ENCODE measurements around the gene NELL2.
"Not testable (repeated sequence)": the region's sequence is repeated elsewhere in the genome, so short reads cannot be mapped to it uniquely, and the experiment has no call there.

NELL2 gene

DNA sequence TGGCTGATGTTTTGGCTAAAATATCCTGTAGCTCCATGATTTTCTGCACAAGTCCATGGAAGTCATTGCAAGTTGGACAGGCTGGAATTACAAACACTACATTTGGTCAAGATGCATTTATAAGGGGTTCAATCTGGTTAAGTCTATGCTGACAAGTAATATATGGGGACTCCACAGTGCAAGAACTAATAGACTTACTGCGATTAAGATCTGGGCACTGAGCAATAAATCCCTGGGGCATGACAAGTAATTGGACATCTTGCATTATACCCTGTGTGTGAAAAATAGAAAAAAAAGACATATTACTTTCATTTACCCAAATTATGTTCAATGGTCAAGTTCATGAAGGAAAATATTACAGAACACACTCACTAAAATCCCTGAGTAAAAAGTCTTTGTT, 99.1 kb downstream of the NELL2 start:
- TF ChIP-seq ZNF274 (IDR thresholded peaks at IDR 0.05; ENCODE audit: low read depth, low read length): no peak
- no peak overlapping the region for H3K4me3 ChIP-seq (ENCODE audit: low read length)

DNA sequence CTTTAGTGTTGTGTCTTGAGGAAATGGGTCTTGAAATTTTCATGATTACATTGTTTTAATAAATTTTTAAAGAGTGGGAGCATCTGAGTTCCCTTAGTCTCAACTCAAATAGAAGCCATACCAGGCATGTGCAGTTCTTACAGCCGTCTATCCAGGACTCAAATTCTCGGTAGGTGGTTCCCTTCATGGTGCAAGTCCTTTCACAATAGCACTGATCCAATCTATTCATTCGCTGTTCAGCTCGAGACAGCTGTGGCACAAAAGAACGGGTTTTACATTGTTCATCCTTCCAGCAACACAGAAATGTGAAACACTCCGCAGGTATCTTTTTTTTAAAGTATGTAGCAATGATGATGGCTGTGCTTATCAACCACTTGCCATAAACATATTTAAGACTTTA, 100.2 kb downstream of the NELL2 start:
- no peak overlapping the region for H3K4me3 ChIP-seq (ENCODE audit: low read length)
- TF ChIP-seq ZNF274 (IDR thresholded peaks at IDR 0.05; ENCODE audit: low read depth, low read length): no peak

DNA sequence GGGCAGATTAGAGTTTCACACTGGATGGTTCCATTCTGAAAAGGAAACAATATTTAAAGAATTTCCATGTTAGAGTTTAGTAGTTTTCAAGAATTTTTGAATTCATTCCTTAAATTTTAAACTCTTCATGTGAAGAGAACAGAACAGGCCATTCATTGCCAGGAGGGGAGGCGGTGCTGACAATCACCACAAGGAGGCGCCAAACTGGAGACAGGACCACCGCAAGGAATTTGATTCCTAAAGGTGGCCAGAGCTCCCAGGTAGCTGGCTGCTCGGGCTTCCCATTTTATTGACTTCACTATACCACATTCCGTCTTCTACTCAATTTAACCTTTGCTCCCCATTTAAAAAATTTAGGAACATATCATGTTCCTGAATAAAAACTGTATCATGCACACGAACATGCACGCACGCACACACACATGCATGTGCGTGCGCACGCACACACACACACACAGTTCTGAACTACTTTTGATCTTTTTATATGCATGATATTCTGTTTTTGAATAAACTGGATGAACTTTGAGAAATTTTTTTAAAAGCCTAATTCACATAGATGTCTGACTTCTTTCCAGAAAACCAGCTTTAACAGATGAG, 101.2 kb downstream of the NELL2 start:
- TF ChIP-seq ZNF274 (IDR thresholded peaks at IDR 0.05; ENCODE audit: low read depth, low read length): no peak
- H3K4me3 ChIP-seq (ENCODE audit: low read length): no peak overlapping the region

DNA sequence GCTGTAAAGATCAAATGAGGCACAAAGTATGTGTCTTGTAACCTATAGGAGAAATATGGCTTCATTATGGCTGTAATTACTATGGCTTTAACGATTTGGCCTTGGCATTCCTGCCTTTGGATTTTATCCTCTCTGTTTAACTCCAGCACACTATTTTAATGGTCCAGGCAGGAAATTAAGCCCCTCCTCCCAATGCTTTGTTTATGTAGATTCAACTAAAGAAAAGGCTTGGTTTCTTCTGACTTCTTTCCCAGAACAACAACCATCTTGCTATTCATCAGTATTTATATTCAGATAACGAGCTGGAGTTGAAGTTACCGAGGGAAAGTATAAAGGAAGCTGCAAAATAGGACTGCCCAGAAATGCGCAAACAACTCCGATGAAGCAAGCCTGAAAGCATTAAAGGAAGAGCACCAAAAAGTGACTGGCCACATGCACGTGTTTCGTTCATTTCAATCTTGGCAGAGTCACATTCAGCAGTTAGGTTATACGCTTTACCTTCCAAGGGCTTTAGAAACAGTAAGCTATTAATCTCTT, 104.6 kb downstream of the NELL2 start:
- TF ChIP-seq ZNF274 (IDR thresholded peaks at IDR 0.05; ENCODE audit: low read depth, low read length): no peak
- no peak overlapping the region for H3K4me3 ChIP-seq (ENCODE audit: low read length)

DNA sequence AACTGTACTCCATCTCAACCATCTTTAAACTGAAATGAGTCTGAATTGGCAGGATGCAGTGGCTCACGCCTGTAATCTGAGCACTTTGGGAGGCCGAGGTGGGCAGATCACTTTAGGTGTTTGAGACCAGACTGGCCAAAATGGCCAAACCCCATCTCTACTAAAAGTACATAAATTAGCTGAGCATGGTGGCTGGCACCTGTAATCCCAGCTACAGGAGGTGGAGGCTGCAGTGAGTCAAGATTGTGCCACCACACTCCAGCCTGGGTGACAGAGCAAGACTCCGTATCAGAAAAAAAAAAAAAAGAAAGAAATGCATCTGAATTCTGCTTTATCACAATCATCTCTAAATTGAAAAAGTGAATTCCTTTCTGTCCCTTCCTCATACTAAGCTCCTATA, 110.3 kb downstream of the NELL2 start:
- H3K4me3 ChIP-seq (ENCODE audit: low read length): no peak overlapping the region
- TF ChIP-seq ZNF274 (IDR thresholded peaks at IDR 0.05; ENCODE audit: low read depth, low read length): no peak

DNA sequence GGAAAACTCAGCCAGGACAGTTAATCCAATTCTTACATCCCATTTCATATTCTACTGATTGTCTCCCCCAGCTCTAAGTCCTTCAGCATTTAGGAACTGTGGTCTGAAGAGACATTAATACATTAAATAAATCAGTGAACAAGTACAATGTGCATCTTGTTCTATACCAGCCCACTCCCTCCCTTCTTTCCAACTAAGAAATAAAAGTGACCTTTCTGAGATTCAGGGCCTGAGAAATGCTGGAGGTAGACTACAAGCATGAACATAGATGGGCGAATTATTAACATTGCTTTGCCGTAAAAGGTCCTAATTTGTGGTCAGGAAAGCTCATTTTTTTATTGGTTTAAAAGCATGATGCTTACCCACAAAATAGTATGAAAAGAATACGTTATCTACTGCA, 113.1 kb downstream of the NELL2 start:
- TF ChIP-seq ZNF274 (IDR thresholded peaks at IDR 0.05; ENCODE audit: low read depth, low read length): no peak
- no peak overlapping the region for H3K4me3 ChIP-seq (ENCODE audit: low read length)

DNA sequence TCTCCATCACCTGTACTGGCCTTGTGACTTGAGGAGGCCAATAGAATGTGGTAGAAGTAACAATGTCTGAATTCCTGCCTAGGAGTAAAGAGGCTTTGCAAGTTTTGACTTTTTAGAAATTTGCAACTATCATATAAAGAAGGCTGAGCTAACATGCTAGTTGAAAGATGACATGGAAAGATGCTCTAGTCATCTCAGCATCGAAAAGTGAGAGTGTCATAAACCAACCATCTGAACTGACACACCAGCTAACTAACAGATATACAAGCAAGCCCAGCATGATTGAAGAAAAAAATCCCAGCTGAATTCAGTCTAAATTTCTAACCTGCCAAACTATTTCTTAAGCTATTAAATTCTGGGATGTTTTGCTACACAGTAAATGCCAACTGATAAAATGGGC, 116.8 kb downstream of the NELL2 start:
- no peak overlapping the region for H3K4me3 ChIP-seq (ENCODE audit: low read length)
- TF ChIP-seq ZNF274 (IDR thresholded peaks at IDR 0.05; ENCODE audit: low read depth, low read length): no peak

DNA sequence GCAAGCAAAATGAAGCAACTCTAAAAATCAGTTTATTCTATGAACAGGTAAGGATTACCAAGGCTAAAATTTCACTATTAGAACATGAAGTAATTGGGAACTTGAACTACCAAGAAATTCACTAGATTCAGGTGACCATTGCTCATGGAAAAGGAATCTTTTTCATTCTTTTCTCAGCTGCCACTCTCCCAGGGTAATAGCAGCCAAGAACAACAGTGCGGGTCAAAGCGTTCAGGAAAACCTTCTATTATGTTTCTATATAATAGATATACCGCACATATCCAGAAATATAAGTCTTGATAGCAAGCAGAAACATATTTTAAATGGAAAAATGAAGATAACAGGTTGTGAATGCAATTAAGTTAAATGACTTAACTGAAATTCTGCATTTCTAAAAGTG, 125.6 kb downstream of the NELL2 start:
- TF ChIP-seq ZNF274 (IDR thresholded peaks at IDR 0.05; ENCODE audit: low read depth, low read length): no peak
- H3K4me3 ChIP-seq (ENCODE audit: low read length): no peak overlapping the region

DNA sequence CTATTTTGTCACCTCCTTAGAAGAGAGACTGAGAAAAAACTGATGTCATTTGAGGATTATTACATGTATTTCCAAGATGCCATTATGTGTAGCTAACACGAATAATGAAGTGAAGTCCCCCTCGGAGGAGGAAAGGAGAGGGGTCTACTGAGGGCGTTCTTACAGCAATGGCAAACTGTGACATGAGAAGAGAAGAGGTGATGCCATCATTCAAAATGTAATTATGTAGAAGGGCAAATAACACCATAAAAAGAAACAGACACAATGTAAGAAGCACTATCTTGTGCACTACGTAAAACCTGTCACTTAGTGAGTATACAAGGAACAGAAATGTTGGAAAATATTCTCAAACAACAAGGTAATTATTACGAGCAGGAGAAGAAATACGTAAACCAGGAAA, 126.5 kb downstream of the NELL2 start:
- no peak overlapping the region for H3K4me3 ChIP-seq (ENCODE audit: low read length)
- TF ChIP-seq ZNF274 (IDR thresholded peaks at IDR 0.05; ENCODE audit: low read depth, low read length): no peak

DNA sequence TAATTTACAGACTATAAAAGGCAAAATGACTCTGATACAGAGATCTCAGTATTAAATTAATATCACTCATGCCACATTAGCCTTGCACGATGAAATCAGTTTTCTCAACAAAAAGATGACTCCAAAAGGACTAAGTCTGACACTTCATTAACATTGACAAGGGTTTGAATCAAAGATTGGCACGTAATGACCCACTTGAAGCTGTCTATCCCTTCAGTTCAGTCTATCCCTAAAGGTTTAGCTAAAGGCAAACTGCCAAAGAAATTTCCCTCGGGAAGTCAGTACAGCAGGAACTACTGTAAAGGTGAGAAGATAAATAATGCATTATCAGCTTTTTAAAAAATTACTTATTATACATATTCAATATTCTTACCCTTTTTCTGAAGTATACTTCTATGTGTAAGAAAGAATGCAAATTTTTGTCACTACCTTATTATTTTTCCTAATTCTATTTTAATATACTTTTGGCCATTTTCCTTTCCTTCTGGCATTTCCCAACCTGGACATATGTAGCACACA, 127.1 kb downstream of the NELL2 start:
- TF ChIP-seq ZNF274 (IDR thresholded peaks at IDR 0.05; ENCODE audit: low read depth, low read length): no peak
- no peak overlapping the region for H3K4me3 ChIP-seq (ENCODE audit: low read length)

DNA sequence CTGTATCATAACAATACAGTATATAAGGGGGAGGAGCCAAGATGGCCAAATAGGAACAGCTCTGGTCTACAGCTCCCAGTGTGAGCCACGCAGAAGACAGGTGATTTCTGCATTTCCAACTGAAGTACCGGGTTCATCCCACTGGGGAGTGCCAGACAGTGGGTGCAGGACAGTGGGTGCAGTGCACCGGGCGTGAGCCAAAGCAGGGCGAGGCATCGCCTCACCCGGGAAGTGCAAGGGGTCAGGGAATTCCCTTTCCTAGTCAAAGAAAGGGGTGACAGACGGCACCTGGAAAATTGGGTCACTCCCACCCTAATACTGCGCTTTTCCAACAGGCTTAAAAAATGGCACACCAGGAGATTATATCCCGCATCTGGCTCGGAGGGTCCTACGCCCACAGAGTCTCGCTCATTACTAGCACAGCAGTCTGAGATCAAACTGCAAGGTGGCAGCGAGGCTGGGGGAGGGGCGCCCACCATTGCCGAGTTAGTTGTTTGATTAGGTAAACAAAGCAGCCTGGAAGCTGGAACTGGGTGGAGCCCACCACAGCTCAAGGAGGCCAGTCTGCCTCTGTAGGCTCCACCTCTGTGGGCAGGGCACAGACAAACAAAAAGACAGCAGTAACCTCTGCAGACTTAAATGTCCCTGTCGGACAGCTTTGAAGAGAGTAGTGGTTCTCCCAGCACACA, 134.7 kb downstream of the NELL2 start:
- H3K4me3 ChIP-seq (ENCODE audit: low read length): not testable (repeated sequence)

DNA sequence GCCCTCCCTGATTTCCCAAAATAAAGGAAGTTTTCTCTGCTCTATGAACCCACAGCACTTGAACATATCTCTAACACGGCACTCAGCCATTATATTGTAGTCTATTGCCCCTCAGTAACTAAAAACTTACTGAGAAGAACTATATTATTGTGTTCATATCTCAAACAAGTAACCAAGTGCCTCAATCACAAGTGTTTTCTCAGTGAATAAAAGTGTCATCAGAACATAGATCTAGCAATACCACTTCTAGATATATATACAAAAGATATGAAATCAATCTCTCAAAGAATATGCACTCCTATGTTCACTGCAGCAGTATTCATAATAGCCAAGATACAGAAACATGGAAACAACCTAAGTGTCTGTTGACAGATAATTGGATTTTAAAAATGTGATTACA, 138.1 kb downstream of the NELL2 start:
- no peak for TF ChIP-seq ZNF274 (IDR thresholded peaks at IDR 0.05; ENCODE audit: low read depth, low read length)
- H3K4me3 ChIP-seq (ENCODE audit: low read length): no peak overlapping the region

DNA sequence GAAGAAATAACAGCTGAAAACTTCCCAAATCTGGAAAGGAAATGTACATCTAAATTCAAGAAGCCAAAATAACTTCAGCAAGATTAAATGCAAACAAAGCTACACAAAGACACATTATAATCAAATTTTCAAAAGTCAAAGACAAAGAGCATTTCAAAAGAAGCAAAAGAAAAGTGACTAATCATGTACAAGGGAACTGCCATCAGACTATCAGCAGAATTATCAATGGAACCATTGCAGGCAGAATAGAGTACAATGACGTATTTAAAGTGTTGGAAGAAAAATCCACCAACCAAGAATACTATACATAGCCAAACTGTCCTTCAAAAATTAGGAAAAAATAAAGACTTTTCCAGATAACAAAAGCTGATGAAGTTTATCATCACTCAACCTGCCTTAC, 147.5 kb downstream of the NELL2 start:
- H3K4me3 ChIP-seq (ENCODE audit: low read length): no peak overlapping the region
- TF ChIP-seq ZNF274 (IDR thresholded peaks at IDR 0.05; ENCODE audit: low read depth, low read length): no peak

DNA sequence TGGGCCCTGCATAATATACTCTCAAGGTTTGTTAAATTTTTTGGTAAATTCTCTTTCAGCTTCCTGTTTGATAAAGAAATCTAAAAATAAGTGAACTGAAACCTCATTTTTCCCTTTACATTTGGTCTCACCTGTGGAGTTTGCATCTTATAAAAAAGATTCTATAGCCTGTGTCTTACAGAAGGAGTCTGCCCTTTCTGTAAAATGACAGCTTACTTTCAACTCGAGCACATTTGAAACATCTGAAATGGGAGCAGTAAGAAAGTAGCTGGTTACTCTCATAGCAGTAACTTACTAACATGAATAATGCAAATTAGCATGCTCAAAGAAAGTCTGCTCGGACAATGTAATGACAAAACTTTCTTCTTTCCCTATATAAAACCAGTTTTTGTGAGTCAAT, 155.8 kb downstream of the NELL2 start:
- H3K4me3 ChIP-seq (ENCODE audit: low read length): no peak overlapping the region
- no peak for TF ChIP-seq ZNF274 (IDR thresholded peaks at IDR 0.05; ENCODE audit: low read depth, low read length)

DNA sequence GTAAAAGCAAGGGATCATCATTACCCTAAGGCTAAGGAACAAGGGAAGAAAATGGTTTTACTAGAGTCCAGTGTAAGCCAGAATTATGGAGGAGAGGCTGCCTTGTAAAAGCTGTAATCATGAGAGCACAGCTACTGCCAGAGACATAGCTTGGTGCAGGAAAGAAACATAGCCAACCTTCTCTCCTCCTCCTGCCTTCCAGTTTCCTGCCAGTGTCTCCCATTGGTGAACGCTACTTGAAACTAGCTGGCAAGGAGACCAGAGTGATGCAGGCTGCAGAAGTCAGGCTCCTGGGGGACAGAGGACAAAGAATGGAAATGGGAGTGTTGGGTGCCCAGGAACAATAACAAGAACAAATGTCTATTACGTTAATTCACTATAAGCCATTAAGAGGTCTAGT, 158.5 kb downstream of the NELL2 start:
- TF ChIP-seq ZNF274 (IDR thresholded peaks at IDR 0.05; ENCODE audit: low read depth, low read length): no peak
- no peak overlapping the region for H3K4me3 ChIP-seq (ENCODE audit: low read length)
